GM12878 (cell line): ENCODE results near the gene NOS1. TPM values are rescaled to one million over a fixed set of nuclear protein-coding genes. Genes with fewer than 3 reads are reported as not detected.

Source experiments
- ATAC-seq: fragments of 200-7000 bp; cut with Tn5 transposase; 3 replicates; pipeline ENCODE4 v1.9.1; 2020; ENCODE audit warnings: mild to moderate bottlenecking, moderate library complexity
- BruUV-seq: library from RNA; stranded (reverse); fragments of 400-500 nt; replicated peaks from 2 replicates; lab custom pipeline; 2021; lab: Mats Ljungman, UMichigan
- CTCF ChIA-PET: fragments of 300-600 bp; sonication (Branson Sonifier 250); formaldehyde crosslinking; extraction: SDS; loops from one replicate; lab custom pipeline; 2021; ENCODE audit warnings: inconsistent platforms; lab: Yijun Ruan, JAX
- POLR2A ChIA-PET: fragments of 350-600 bp; formaldehyde crosslinking; extraction: SDS; loops from one replicate; lab custom pipeline; 2021; ENCODE audit warnings: inconsistent platforms; lab: Charles Lee
- RAD21 ChIA-PET: fragments of 300-600 bp; sonication (Branson Sonifier 250); formaldehyde crosslinking; loops from one replicate; lab custom pipeline; 2023; ENCODE audit warnings: antibody characterized with exemption; ENCODE audit not compliant: unreplicated experiment; lab: Charles Lee
- SMC1A ChIA-PET: fragments of 300-600 bp; sonication (Branson Sonifier 250); formaldehyde crosslinking; loops from one replicate; lab custom pipeline; 2023; ENCODE audit not compliant: unreplicated experiment, uncharacterized antibody; lab: Charles Lee
- DNase-seq: peaks from one replicate; pipeline ENCODE4 v3.0.0-alpha.2; 2011; ENCODE audit warnings: low read depth, low spot score
- FAIRE-seq: peaks from 3 replicates; lab custom pipeline; 2011; peaks lifted over from hg19 to GRCh38; lab: Jason Lieb, UNC
- H2AFZ ChIP-seq: 2 replicates; pipeline ENCODE4 v1.6.0; 2011; ENCODE audit warnings: low read depth, low read length, control low read depth; ENCODE audit not compliant: control insufficient read depth
- H3K27ac ChIP-seq: 2 replicates; pipeline ENCODE4 v1.5.1; 2011; ENCODE audit warnings: control low read depth; ENCODE audit not compliant: control insufficient read depth, insufficient read depth
- H3K27me3 ChIP-seq, 2 experiments: replicated peaks in 1 of 2; 2 replicates each; pipeline versions ENCODE4 v1.6.0 to v1.6.1; 2011; ENCODE audit warnings: low read length in 1 of 2; ENCODE audit not compliant: control insufficient read depth in 2 of 2, insufficient read depth in 2 of 2
- H3K36me3 ChIP-seq, 2 experiments: 2 replicates each; pipeline ENCODE4 v1.5.1; 2011; ENCODE audit warnings: low read length in 1 of 2; ENCODE audit not compliant: control insufficient read depth in 2 of 2, insufficient read depth in 2 of 2
- H3K4me1 ChIP-seq: 2 replicates; pipeline ENCODE4 v1.6.1; 2011; ENCODE audit warnings: mild to moderate bottlenecking, low read length, moderate library complexity, mixed read lengths; ENCODE audit not compliant: control insufficient read depth, insufficient read depth
- H3K4me2 ChIP-seq: 2 replicates; pipeline ENCODE4 v1.6.0; 2011; ENCODE audit warnings: control low read depth; ENCODE audit not compliant: control insufficient read depth, insufficient read depth
- H3K4me3 ChIP-seq: fragments of 200-600 bp; sonication (generic); 2 replicates; pipeline ENCODE4 v1.5.1; 2016
- H3K79me2 ChIP-seq: 2 replicates; pipeline ENCODE4 v1.6.0; 2011; ENCODE audit warnings: low read length; ENCODE audit not compliant: control insufficient read depth, insufficient read depth
- H3K9ac ChIP-seq: 2 replicates; pipeline ENCODE4 v1.8.0; 2011; ENCODE audit warnings: low read length, control low read depth, mixed read lengths; ENCODE audit not compliant: control insufficient read depth, insufficient read depth
- H3K9me3 ChIP-seq: replicated peaks from 3 replicates; pipeline ENCODE4 v1.5.1; 2011; ENCODE audit warnings: mild to moderate bottlenecking, low read length; ENCODE audit not compliant: control insufficient read depth, insufficient read depth
- H4K20me1 ChIP-seq: 2 replicates; pipeline ENCODE4 v1.6.0; 2011; ENCODE audit not compliant: control insufficient read depth, insufficient read depth
- ASH2L ChIP-seq: fragments of 300-600, 200-600 bp; sonication (generic); IDR thresholded peaks from 2 replicates; pipeline ENCODE4 v1.6.1; 2017; ENCODE audit warnings: low read depth, mild to moderate bottlenecking, borderline replicate concordance
- FOXM1 ChIP-seq: IDR thresholded peaks from 2 replicates; pipeline ENCODE4 v1.6.1; 2012; ENCODE audit warnings: low read depth, mild to moderate bottlenecking, inconsistent platforms, low read length, moderate library complexity
- HDAC6 ChIP-seq: fragments of 200-600 bp; sonication (generic); IDR thresholded peaks from one replicate; pipeline ENCODE4 v1.8.0; 2017; ENCODE audit warnings: antibody characterized with exemption; ENCODE audit not compliant: unreplicated experiment
- KAT2A ChIP-seq: conservative IDR thresholded peaks from 2 replicates; pipeline ENCODE4 v1.6.1; 2011; ENCODE audit warnings: low read depth, low read length; ENCODE audit not compliant: control insufficient read depth
- KDM1A ChIP-seq: fragments of 200-600 bp; sonication (generic); IDR thresholded peaks from 2 replicates; pipeline ENCODE4 v1.6.1; 2016; ENCODE audit warnings: borderline replicate concordance
- NRF1 ChIP-seq: conservative IDR thresholded peaks from 2 replicates; pipeline ENCODE4 v1.6.1; 2011; ENCODE audit warnings: mild to moderate bottlenecking, low read depth, low read length, improper control_type of control experiment
- RELB ChIP-seq: fragments of 450-650 bp; IDR thresholded peaks from 2 replicates; pipeline ENCODE4 v1.6.1; 2017; ENCODE audit warnings: low read depth, mild to moderate bottlenecking, moderate library complexity
- SIN3A ChIP-seq: IDR thresholded peaks from 2 replicates; pipeline ENCODE4 v1.6.1; 2012; ENCODE audit warnings: low read depth, low read length, improper control_type of control experiment
- SRF ChIP-seq, 2 experiments: IDR thresholded peaks; 2 replicates each; pipeline ENCODE4 v1.6.1; 2011; ENCODE audit warnings: low read depth in 2 of 2, low read length in 2 of 2, mild to moderate bottlenecking in 1 of 2, moderate library complexity in 1 of 2
- TAF1 ChIP-seq: IDR thresholded peaks from 2 replicates; pipeline ENCODE4 v1.6.1; 2011; ENCODE audit warnings: mild to moderate bottlenecking, low read depth, low read length, borderline replicate concordance
- ZBTB40 ChIP-seq: fragments of 450-650 bp; IDR thresholded peaks from 2 replicates; pipeline ENCODE4 v1.6.1; 2016; ENCODE audit warnings: mild to moderate bottlenecking, moderate library complexity, borderline replicate concordance
- ZNF384 ChIP-seq: IDR thresholded peaks from 2 replicates; pipeline ENCODE4 v1.6.1; 2012; ENCODE audit warnings: low read depth, mild to moderate bottlenecking, low read length, improper control_type of control experiment, borderline replicate concordance
- ZNF622 ChIP-seq: fragments of 450-650 bp; IDR thresholded peaks from 2 replicates; pipeline ENCODE4 v1.6.1; 2017; ENCODE audit warnings: mild to moderate bottlenecking, inconsistent platforms
- WGBS: methylation state at CpG from one replicate; pipeline ENCODE4 v1.1.6; 2016; ENCODE audit warnings: low lambda C conversion rate; ENCODE audit not compliant: insufficient replicate concordance, insufficient coverage; ENCODE audit errors: missing lambda C conversion rate; 5-methylcytosine and 5-hydroxymethylcytosine counted together
- in situ Hi-C: fragments of 300-500 bp; cut with MboI; formaldehyde crosslinking; loops from 9 replicates; pipeline ENCODE4 v1.14.3; 2018; ENCODE audit warnings: mixed read lengths
- intact Hi-C: fragments of 100-400 bp; cut with micrococcal nuclease; formaldehyde crosslinking; loops from one replicate; pipeline ENCODE4 v1.14.2; 2022; ENCODE audit not compliant: unreplicated experiment
- polyA plus RNA-seq, 11 experiments: library from polyadenylated mRNA; depleted of rRNA in 4 of 11; unstranded in 6 of 11; stranded (reverse) in 5 of 11; fragments of >200 nt; fragmentation: Nextera tagmentation in 4 of 11; fragmentation: Illumina TruSeq in 1 of 11; extraction: Ambion mirVana in 4 of 11; extraction: Trizol in 1 of 11; gene quantifications; 1 replicate in 1 of 11; 2 replicates in 10 of 11; pipeline versions ENCODE4 v1.2.1 to v1.2.3, GENCODE V29; 2011 to 2016; ENCODE audit warnings: inconsistent platforms in 2 of 11, missing spikeins in 2 of 11, low read depth in 1 of 11
- total RNA-seq, 4 experiments: library from RNA; depleted of rRNA in 3 of 4; stranded (reverse); fragments of >200 nt in 3 of 4; fragmentation: Illumina TruSeq in 1 of 4; extraction: Trizol in 1 of 4; gene quantifications; 2 replicates each; pipeline versions ENCODE4 v1.2.1 to v1.2.3, GENCODE V29; 2013 to 2021
- TF ChIP-seq, protein P1 (sequence below): fragments of 450-650 bp; IDR thresholded peaks from 2 replicates; pipeline ENCODE4 v1.6.1; 2018; ENCODE audit warnings: mild to moderate bottlenecking, low read depth, moderate library complexity; ENCODE audit not compliant: partially characterized antibody

Gene NOS1
- total and polyA plus RNA-seq, 10 of the 15 experiments (the other 5 are each of a cell fraction or from before 2014, with no cell fraction given), result under 0.01 to 0.04 (median 0.01) TPM; not detected in 7

DNA sequence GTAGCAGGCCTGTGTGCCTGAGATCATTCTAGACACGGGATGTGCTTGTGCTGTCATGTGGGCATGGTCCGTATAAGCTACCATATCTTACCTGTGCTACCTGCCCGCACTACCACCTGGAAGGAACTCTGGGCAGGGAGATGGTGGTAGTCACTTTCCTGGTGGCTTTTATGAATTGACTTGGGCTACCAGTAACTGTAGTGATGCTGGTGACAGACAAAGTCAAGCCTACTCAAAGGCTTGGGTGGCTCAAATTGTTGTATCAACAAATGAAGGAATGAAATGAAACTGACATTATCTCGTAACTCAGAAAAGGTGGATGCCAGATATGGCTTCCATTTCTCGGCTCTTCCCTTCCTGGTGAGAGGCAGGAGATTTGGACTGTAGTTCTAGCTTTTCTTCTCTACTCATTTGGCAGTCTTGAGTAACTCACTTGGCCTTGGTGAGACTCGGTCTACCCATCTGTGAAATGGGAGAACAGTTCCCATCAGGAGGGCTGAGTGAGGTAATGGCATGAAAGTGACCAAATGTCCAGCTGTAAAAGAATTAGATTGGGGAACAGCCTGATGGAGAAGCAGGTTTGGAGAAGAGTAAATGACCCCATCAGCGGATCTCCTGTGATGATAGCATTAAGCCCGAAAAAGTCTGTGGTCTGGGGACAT, 81.3 kb downstream of the NOS1 start:
- ChIA-PET SMC1A (no interaction called here), RAD21 (no interaction called here), CTCF (no interaction called here), POLR2A (no interaction called here)
- Histone ChIP-seq H4K20me1 (no peaks in the 10 kb centered on the region), H3K36me3 (no peaks in the 10 kb centered on the region), H3K4me3 (no peak overlapping the region), H3K9me3 (no peaks in the 10 kb centered on the region), H3K4me1 (peaks cover 4% of the 10 kb centered on the region), H3K27ac (no peak overlapping the region), H3K79me2 (no peaks in the 10 kb centered on the region), H3K27me3 (no peaks in the 10 kb centered on the region; a peak in 1 of 4 replicates), H3K9ac (no peak overlapping the region), H3K4me2 (no peak overlapping the region), H2AFZ (no peak overlapping the region)
- in situ Hi-C loops (no loop called here), intact Hi-C loops (no loop called here)
- 33% methylated on average over 8 of the region's 8 CpGs for WGBS
- no TSS peak for BruUV-seq
- DNase-seq (no peak), ATAC-seq (no peak), FAIRE-seq (no peak)
- TF ChIP-seq RELB (no peak), ZNF384 (no peak), SRF (IDR thresholded peaks at IDR 0.05; ENCODE audit: low read depth in 2 of 2, low read length in 2 of 2) (no peak), SIN3A (no peak), ASH2L (no peak), HDAC6 (no peak), ZNF622 (no peak), NRF1 (no peak), TAF1 (no peak), FOXM1 (no peak), KAT2A (no peak), KDM1A (no peak), ZBTB40 (no peak)
- TF ChIP-seq, protein P1, sequence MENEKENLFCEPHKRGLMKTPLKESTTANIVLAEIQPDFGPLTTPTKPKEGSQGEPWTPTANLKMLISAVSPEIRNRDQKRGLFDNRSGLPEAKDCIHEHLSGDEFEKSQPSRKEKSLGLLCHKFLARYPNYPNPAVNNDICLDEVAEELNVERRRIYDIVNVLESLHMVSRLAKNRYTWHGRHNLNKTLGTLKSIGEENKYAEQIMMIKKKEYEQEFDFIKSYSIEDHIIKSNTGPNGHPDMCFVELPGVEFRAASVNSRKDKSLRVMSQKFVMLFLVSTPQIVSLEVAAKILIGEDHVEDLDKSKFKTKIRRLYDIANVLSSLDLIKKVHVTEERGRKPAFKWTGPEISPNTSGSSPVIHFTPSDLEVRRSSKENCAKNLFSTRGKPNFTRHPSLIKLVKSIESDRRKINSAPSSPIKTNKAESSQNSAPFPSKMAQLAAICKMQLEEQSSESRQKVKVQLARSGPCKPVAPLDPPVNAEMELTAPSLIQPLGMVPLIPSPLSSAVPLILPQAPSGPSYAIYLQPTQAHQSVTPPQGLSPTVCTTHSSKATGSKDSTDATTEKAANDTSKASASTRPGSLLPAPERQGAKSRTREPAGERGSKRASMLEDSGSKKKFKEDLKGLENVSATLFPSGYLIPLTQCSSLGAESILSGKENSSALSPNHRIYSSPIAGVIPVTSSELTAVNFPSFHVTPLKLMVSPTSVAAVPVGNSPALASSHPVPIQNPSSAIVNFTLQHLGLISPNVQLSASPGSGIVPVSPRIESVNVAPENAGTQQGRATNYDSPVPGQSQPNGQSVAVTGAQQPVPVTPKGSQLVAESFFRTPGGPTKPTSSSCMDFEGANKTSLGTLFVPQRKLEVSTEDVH, result no peak
